B cell (primary cell): ENCODE results near the gene BICRAL. TPM values are rescaled to one million over a fixed set of nuclear protein-coding genes. Genes with fewer than 3 reads are reported as not detected.
"Not testable (repeated sequence)": the region's sequence is repeated elsewhere in the genome, so short reads cannot be mapped to it uniquely, and the experiment has no call there.

Experiments used
- ATAC-seq: fragments of 200-7000 bp; cut with Tn5 transposase; one replicate; pipeline ENCODE4 v1.10.0; 2021; ENCODE audit warnings: low read depth, mild to moderate bottlenecking, moderate number of reproducible peaks, moderate library complexity
- CTCF ChIA-PET: fragments of 350-600 bp; sonication (Branson Sonifier 250); formaldehyde crosslinking; loops from one replicate; lab custom pipeline; 2021; ENCODE audit warnings: antibody characterized with exemption, inconsistent platforms; lab: Charles Lee
- POLR2A ChIA-PET: fragments of 350-600 bp; sonication (Branson Sonifier 250); formaldehyde crosslinking; loops from one replicate; lab custom pipeline; 2021; ENCODE audit warnings: antibody characterized with exemption; lab: Charles Lee
- DNase-seq: peaks from one replicate; pipeline ENCODE4 v3.0.0; 2013
- H2AFZ ChIP-seq: 2 replicates; pipeline ENCODE4 v1.6.1; 2012; ENCODE audit warnings: mild to moderate bottlenecking, low read depth, low read length; ENCODE audit not compliant: insufficient read depth, poor library complexity, severe bottlenecking
- H3K27ac ChIP-seq, 2 donors: 1 replicate in 1 of 2; 2 replicates in 1 of 2; pipeline ENCODE4 v1.5.1; 2012 to 2013; ENCODE audit warnings: low read length in 2 of 2, mild to moderate bottlenecking in 2 of 2, moderate library complexity in 1 of 2
- H3K27me3 ChIP-seq, 4 experiments: fragments of 200-600 bp in 1 of 4; sonication (generic) in 1 of 4; replicated peaks in 1 of 4; 1 replicate in 2 of 4; 2 replicates in 2 of 4; pipeline versions ENCODE4 v1.6.1 to v1.7.0; 2013 to 2016; ENCODE audit warnings: low read length in 3 of 4, mild to moderate bottlenecking in 2 of 4, mixed read lengths in 1 of 4, moderate library complexity in 1 of 4; ENCODE audit not compliant: insufficient read depth in 4 of 4, control insufficient read depth in 3 of 4; ENCODE audit errors: control extremely low read depth in 1 of 4
- H3K36me3 ChIP-seq, 2 experiments: replicated peaks in 1 of 2; 1 replicate in 1 of 2; 2 replicates in 1 of 2; pipeline versions ENCODE4 v1.6.1 to v1.7.1; 2013; ENCODE audit warnings: low read length in 1 of 2; ENCODE audit not compliant: insufficient read depth in 2 of 2, control insufficient read depth in 1 of 2; ENCODE audit errors: control extremely low read depth in 1 of 2, extremely low read depth in 1 of 2
- H3K4me1 ChIP-seq, 2 donors: fragments of 200-600 bp in 1 of 2; sonication (generic) in 1 of 2; 1 replicate in 1 of 2; 2 replicates in 1 of 2; pipeline versions ENCODE4 v1.5.1 to v1.6.1; 2013 to 2017; ENCODE audit warnings: low read length in 2 of 2; ENCODE audit not compliant: control insufficient read depth in 2 of 2, insufficient read depth in 2 of 2
- H3K4me2 ChIP-seq: replicated peaks from 2 replicates; pipeline ENCODE3; 2012; ENCODE audit warnings: mild to moderate bottlenecking, low read depth, low read length; ENCODE audit not compliant: poor library complexity, severe bottlenecking
- H3K4me3 ChIP-seq, 5 experiments: fragments of 200-600 bp in 1 of 5; sonication (generic) in 1 of 5; 1 replicate in 3 of 5; 2 replicates in 2 of 5; pipeline versions ENCODE4 v1.5.1 to v1.7.0; 2011 to 2016; ENCODE audit warnings: low read length in 4 of 5, mild to moderate bottlenecking in 4 of 5, low read depth in 2 of 5, control low read depth in 1 of 5, moderate library complexity in 1 of 5; ENCODE audit not compliant: insufficient read depth in 1 of 5; ENCODE audit errors: control extremely low read depth in 1 of 5, extremely low read depth in 1 of 5
- H3K79me2 ChIP-seq: fragments of 200-600 bp; sonication (generic); one replicate; pipeline ENCODE4 v1.6.0; 2016; ENCODE audit warnings: low read length; ENCODE audit not compliant: control insufficient read depth, insufficient read depth
- H3K9ac ChIP-seq: fragments of 200-600 bp; sonication (generic); 2 replicates; pipeline ENCODE4 v1.6.1; 2017; ENCODE audit warnings: mild to moderate bottlenecking, low read length, moderate library complexity
- H3K9me3 ChIP-seq, 3 donors: one replicate each; pipeline versions ENCODE4 v1.6.1 to v1.7.1; 2013; ENCODE audit warnings: low read length in 2 of 3; ENCODE audit not compliant: control insufficient read depth in 2 of 3, insufficient read depth in 1 of 3; ENCODE audit errors: control extremely low read depth in 1 of 3
- H4K20me1 ChIP-seq: 2 replicates; pipeline ENCODE4 v1.6.0; 2012; ENCODE audit warnings: mild to moderate bottlenecking, low read length; ENCODE audit not compliant: insufficient read depth, control insufficient read depth, poor library complexity, severe bottlenecking
- H3K27ac Mint-ChIP-seq: one replicate; pipeline ENCODE4 v1.8.0; 2021; ENCODE audit warnings: mixed read lengths
- H3K27me3 Mint-ChIP-seq: one replicate; pipeline ENCODE4 v1.8.0; 2021; ENCODE audit warnings: mixed read lengths
- H3K4me1 Mint-ChIP-seq: one replicate; pipeline ENCODE4 v1.8.0; 2021; ENCODE audit warnings: mixed read lengths
- H3K4me3 Mint-ChIP-seq: one replicate; pipeline ENCODE4 v1.8.0; 2021; ENCODE audit warnings: mixed read lengths
- H3K9me3 Mint-ChIP-seq: one replicate; pipeline ENCODE4 v1.8.0; 2022; ENCODE audit warnings: mixed read lengths; ENCODE audit not compliant: insufficient read depth
- CTCF ChIP-seq: fragments of 200-600 bp; IDR thresholded peaks from one replicate; pipeline ENCODE4 v1.8.0; 2022; ENCODE audit warnings: antibody characterized with exemption, mild to moderate bottlenecking
- EZH2 ChIP-seq: IDR thresholded peaks from 2 replicates; pipeline ENCODE4 v1.6.1; 2012; ENCODE audit warnings: borderline replicate concordance, low read depth, mild to moderate bottlenecking, moderate library complexity, low read length; ENCODE audit not compliant: insufficient read depth, poor library complexity, severe bottlenecking
- WGBS: methylation state at CpG from one replicate; pipeline ENCODE4 v1.1.5; 2013; ENCODE audit warnings: missing lambda C conversion rate; ENCODE audit not compliant: insufficient coverage; 5-methylcytosine and 5-hydroxymethylcytosine counted together
- intact Hi-C: fragments of 100-400 bp; cut with micrococcal nuclease; formaldehyde crosslinking; loops from one replicate; pipeline ENCODE4 v1.10.0; 2022
- polyA plus RNA-seq: library from polyadenylated mRNA; depleted of rRNA; stranded (reverse); fragments of >200 nt; gene quantifications from 2 replicates; pipeline ENCODE4 v1.2.3, GENCODE V29; 2012
- total RNA-seq, 2 donors: library from RNA; stranded (reverse); fragments of 120-200 nt in 1 of 2; gene quantifications; 1 replicate in 1 of 2; 2 replicates in 1 of 2; pipeline versions ENCODE4 v1.2.3 to v1.2.4, GENCODE V29; 2013 to 2022

Gene BICRAL
- total and polyA plus RNA-seq, 2 donors (not counting 1 experiment from before 2014, with no cell fraction given) = 17.5 to 34.1 TPM

- Histone ChIP-seq H3K27ac (no peak overlapping the region), H3K27me3 (no peaks in the 10 kb centered on the region), H2AFZ (no peak overlapping the region), H3K9ac (no peak overlapping the region), H3K4me3 (no peak overlapping the region), H3K9me3 (no peaks in the 10 kb centered on the region), H3K36me3 (peaks cover 0 to 1% of the 10 kb centered on the region in 2 experiments), H4K20me1 (peaks cover 9% of the 10 kb centered on the region), H3K79me2 (peaks cover 56% of the 10 kb centered on the region), H3K4me2 (no peak overlapping the region), H3K4me1 (peaks cover 0 to 3% of the 10 kb centered on the region in 2 donors)
- no peak for DNase-seq
- WGBS = no CpG with 5 or more reads among the region's 1 CpG
- ATAC-seq = no peak
- Mint-ChIP-seq H3K4me3 (no peak overlapping the region), H3K9me3 (no peaks in the 10 kb centered on the region), H3K4me1 (peaks cover 21% of the 10 kb centered on the region), H3K27me3 (no peaks in the 10 kb centered on the region), H3K27ac (no peak overlapping the region)
- TF ChIP-seq EZH2 (no peak), CTCF (no peak)
- intact Hi-C loops = no loop called here
- ChIA-PET CTCF (no interaction called here), POLR2A (interaction anchor here (0.6 kb wide), 1 partner anchor 40 kb away, joined by 5 read pairs; no protein-coding TSS in a partner anchor)
Observed at GRCh38 chr6:42795651-42796050, 13.8 kb downstream of the BICRAL start.

GRCh38 chr6:42796171-42796570, 14.3 kb downstream of the BICRAL start:
- H3K9ac ChIP-seq = no peak overlapping the region
- Mint-ChIP-seq H3K27ac (peak overlapping the region; percentile 11), H3K9me3 (no peaks in the 10 kb centered on the region), H3K4me3 (no peak overlapping the region), H3K27me3 (no peaks in the 10 kb centered on the region), H3K4me1 (peaks cover 16% of the 10 kb centered on the region)
- peaks cover 4% of the 10 kb centered on the region for H4K20me1 ChIP-seq
- H3K9me3 ChIP-seq = no peaks in the 10 kb centered on the region
- no peak overlapping the region for H3K27ac ChIP-seq
- H3K79me2 ChIP-seq = peaks cover 58% of the 10 kb centered on the region
- H2AFZ ChIP-seq = no peak overlapping the region
- H3K27me3 ChIP-seq = no peaks in the 10 kb centered on the region
- peaks cover 0 to 1% of the 10 kb centered on the region in 2 experiments for H3K36me3 ChIP-seq
- no peak overlapping the region for H3K4me3 ChIP-seq
- peaks cover 0 to 3% of the 10 kb centered on the region in 2 donors for H3K4me1 ChIP-seq
- no peak for DNase-seq
- TF ChIP-seq CTCF (no peak), EZH2 (no peak)
- ATAC-seq = no peak
- intact Hi-C loops = no loop called here
- no peak overlapping the region for H3K4me2 ChIP-seq
- ChIA-PET POLR2A (interaction anchor here (0.7 kb wide), 1 partner anchor 15 kb away, joined by 7 read pairs; no protein-coding TSS in a partner anchor), CTCF (no interaction called here)
- 95% methylated on average over 4 of the region's 4 CpGs for WGBS

- H3K4me1 ChIP-seq, H3K9me3 ChIP-seq, H3K4me2 ChIP-seq, H3K27ac ChIP-seq, H3K4me3 Mint-ChIP-seq, H3K9me3 Mint-ChIP-seq, H3K36me3 ChIP-seq, H4K20me1 ChIP-seq, H2AFZ ChIP-seq, H3K9ac ChIP-seq, H3K27me3 ChIP-seq, H3K27me3 Mint-ChIP-seq, H3K4me3 ChIP-seq, ATAC-seq, intact Hi-C loops, DNase-seq, H3K27ac Mint-ChIP-seq: not testable (repeated sequence)
- ChIA-PET POLR2A (interaction anchor here (0.7 kb wide), 1 partner anchor 13 kb away, joined by 6 read pairs; no protein-coding TSS in a partner anchor), CTCF (interaction anchor here (0.8 kb wide), 1 partner anchor 10 kb away, joined by 3 read pairs; no protein-coding TSS in a partner anchor)
- 100% methylated on average over 2 of the region's 3 CpGs for WGBS
- H3K79me2 ChIP-seq = peaks cover 71% of the 10 kb centered on the region
- peaks cover 13% of the 10 kb centered on the region for H3K4me1 Mint-ChIP-seq
Observed at GRCh38 chr6:42797696-42798095, 15.8 kb downstream of the BICRAL start.
